Mucosa of stomach (tissue), 1 donor: ENCODE data around the gene DNER.

Source experiments
- H3K27me3 ChIP-seq: one replicate; pipeline ENCODE4 v1.7.0; 2013; ENCODE audit warnings: mild to moderate bottlenecking, low read length; ENCODE audit not compliant: control insufficient read depth, insufficient read depth
- H3K36me3 ChIP-seq: one replicate; pipeline ENCODE4 v1.7.0; 2013; ENCODE audit warnings: low read length; ENCODE audit not compliant: control insufficient read depth, insufficient read depth
- H3K4me1 ChIP-seq: one replicate; pipeline ENCODE4 v1.7.0; 2013; ENCODE audit warnings: mild to moderate bottlenecking, low read length; ENCODE audit not compliant: control insufficient read depth, insufficient read depth
- H3K4me3 ChIP-seq: one replicate; pipeline ENCODE4 v1.7.0; 2013; ENCODE audit warnings: low read length
- H3K9ac ChIP-seq: one replicate; pipeline ENCODE4 v1.7.0; 2013; ENCODE audit warnings: mild to moderate bottlenecking, low read length, moderate library complexity
- H3K9me3 ChIP-seq: one replicate; pipeline ENCODE4 v1.7.0; 2013; ENCODE audit warnings: mild to moderate bottlenecking, low read length, moderate library complexity; ENCODE audit not compliant: control insufficient read depth
- donor health status: Pancreatic carcinoma.

The DNER gene

DNA sequence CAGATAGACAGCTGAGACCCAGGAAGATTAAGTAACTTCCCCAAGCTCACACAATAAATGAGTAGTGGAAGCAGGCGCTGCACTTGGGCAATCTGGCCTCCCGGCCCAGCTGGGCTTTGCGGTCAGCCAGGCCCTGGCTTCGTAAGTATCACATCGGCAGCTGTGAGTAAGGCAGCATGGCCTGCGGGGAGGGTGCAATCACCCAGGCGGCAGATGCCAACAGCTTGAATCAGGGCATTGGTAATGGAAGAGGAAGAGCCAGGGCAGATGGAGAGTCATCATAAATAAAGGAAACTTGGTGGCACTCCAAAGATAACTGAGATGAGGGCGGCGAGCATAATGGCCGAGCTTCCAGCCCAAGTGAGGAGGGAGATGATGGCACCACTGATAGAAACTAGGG lies 225.3 kb downstream of the DNER start:
- no peaks in the 10 kb centered on the region for H3K36me3 ChIP-seq
- no peaks in the 10 kb centered on the region for H3K27me3 ChIP-seq
- no peak overlapping the region for H3K9ac ChIP-seq
- H3K9me3 ChIP-seq = no peaks in the 10 kb centered on the region
- no peaks in the 10 kb centered on the region for H3K4me1 ChIP-seq
- H3K4me3 ChIP-seq = no peak overlapping the region

DNA sequence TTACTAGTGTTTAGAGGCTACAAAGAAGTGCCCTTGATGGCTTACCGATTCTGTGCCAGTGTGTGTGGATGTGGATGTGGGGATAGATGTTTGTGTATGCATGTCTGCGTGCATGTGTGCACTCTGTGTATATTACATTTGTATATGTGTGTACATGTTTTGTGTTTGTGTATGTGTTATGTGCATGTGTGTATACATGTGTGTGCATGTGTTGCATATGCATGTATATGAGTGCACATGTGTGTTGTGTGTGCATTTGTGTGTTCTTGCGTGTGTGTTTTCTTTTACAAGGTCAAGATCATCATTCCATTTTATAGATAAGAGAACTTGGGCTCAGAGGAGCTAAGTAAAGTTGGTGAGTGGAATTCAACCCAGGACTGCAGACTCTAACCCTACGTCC lies 226.1 kb downstream of the DNER start:
- H3K36me3 ChIP-seq = no peaks in the 10 kb centered on the region

DNA sequence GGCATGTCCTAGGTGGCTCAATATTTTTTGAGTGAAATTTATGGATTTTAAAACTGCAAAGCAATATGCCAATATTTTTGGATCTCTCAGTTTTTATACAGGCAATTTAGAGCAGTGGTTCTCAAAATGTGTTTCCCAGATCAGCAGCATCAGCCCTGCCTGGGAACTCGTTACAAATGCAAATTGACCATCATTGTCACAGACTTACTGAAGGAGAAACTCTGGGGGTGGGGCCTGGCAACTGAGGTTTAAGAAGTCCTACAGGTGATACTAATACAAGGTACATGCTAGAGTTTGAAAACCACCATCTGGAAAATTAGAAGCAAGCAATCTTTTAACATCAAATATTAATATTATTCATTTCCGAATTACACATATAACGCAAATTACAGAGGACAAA lies 227.7 kb downstream of the DNER start:
- no peaks in the 10 kb centered on the region for H3K9me3 ChIP-seq
- no peaks in the 10 kb centered on the region for H3K27me3 ChIP-seq
- H3K36me3 ChIP-seq = no peaks in the 10 kb centered on the region
- H3K4me1 ChIP-seq = no peaks in the 10 kb centered on the region
- H3K9ac ChIP-seq = no peak overlapping the region
- no peak overlapping the region for H3K4me3 ChIP-seq

More for the DNA sequence above, 226.1 kb downstream of the DNER start:
- Histone ChIP-seq H3K4me3 (no peak overlapping the region), H3K9me3 (no peaks in the 10 kb centered on the region), H3K4me1 (no peaks in the 10 kb centered on the region), H3K27me3 (no peaks in the 10 kb centered on the region), H3K9ac (no peak overlapping the region)

DNA sequence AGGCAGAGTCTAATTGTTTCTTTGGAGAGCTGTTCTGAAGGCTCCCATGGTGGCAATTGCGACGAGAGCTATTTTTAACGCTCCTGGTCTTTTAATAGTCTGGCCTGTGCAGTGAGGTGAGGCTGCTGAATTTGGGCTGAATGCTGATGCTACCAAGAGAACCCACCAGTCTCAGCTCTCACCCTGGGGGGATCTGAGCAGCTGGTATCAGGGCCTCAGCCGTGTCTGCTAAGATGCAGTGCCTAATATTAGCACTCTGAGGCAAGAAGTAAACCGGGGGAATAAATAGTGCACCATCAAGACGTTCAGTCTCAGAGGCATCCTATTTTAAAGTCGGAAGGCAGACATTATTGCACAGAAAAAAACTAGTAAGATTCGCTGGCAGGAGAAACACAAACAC lies 228.5 kb downstream of the DNER start:
- Histone ChIP-seq H3K9ac (no peak overlapping the region), H3K36me3 (no peaks in the 10 kb centered on the region), H3K4me1 (no peaks in the 10 kb centered on the region), H3K9me3 (no peaks in the 10 kb centered on the region), H3K27me3 (no peaks in the 10 kb centered on the region), H3K4me3 (no peak overlapping the region)

DNA sequence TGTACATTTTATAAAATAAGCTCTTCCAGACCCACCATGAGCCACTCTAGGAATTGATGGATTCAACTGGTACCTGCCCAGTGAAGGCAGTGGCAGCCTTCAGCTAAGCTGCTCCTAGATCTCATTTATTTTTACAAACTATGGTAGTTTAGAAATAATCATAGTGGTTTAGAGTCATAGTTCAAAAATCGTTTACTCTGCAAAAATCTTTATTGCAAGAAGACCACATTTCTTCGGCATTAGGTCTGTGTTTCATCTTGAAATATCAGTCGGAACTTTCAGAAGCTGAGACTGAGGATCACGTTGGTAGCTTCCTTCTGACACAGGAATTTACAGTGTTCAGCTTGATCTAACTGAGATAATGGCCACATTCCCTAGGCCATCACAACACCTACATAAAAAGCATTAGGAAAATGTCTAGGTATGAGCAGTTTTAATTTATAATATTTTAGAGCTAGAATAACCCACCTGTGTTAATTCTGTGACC lies 237.0 kb downstream of the DNER start:
- H3K36me3 ChIP-seq = no peaks in the 10 kb centered on the region
- no peaks in the 10 kb centered on the region for H3K27me3 ChIP-seq
- no peaks in the 10 kb centered on the region for H3K4me1 ChIP-seq
- no peaks in the 10 kb centered on the region for H3K9me3 ChIP-seq
- H3K9ac ChIP-seq = no peak overlapping the region
- H3K4me3 ChIP-seq = no peak overlapping the region

DNA sequence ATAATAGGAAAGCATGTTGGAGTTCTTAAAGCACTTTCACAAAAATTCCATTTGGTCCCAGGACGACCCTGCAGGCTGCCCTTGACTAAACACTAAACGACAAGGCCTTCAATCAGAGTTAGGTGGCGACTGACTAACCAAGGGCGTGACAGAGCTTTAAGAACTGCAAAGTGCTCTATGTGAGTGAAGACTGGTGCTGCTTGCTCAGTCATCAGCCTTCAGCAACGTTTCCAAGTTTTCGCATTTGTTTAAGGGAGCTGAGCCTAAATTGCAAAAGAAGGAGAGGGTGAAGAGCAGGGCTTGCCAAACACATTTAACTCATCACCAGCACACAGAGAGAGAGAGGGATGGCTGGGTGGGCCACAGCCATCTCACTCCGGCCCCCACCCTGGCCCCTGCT lies 238.6 kb downstream of the DNER start:
- no peaks in the 10 kb centered on the region for H3K27me3 ChIP-seq
- H3K9me3 ChIP-seq = no peaks in the 10 kb centered on the region
- H3K4me1 ChIP-seq = no peaks in the 10 kb centered on the region
- H3K9ac ChIP-seq = no peak overlapping the region
- no peaks in the 10 kb centered on the region for H3K36me3 ChIP-seq
- no peak overlapping the region for H3K4me3 ChIP-seq

DNA sequence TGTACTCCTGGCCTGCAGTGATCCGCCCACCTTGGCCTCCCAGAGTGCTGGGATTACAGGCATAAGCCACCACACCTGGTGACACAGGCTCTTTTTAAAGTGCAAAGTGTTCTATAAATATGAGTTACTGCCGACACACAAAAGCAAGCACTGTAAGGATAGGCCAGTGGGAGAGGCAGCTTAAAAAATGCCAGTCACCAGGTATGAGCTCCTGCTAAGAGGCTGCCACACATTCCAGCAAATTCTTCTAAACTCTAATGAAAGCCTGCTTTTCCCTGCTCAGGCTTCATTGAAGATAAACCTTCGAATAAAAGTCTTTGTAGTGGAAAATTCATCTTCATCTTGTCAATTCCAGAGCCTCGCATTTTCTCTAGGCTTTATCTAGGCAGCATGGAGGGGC lies 240.2 kb downstream of the DNER start:
- H3K4me3 ChIP-seq = no peak overlapping the region
- no peaks in the 10 kb centered on the region for H3K9me3 ChIP-seq
- H3K4me1 ChIP-seq = no peaks in the 10 kb centered on the region
- no peaks in the 10 kb centered on the region for H3K36me3 ChIP-seq
- no peaks in the 10 kb centered on the region for H3K27me3 ChIP-seq
- H3K9ac ChIP-seq = no peak overlapping the region

DNA sequence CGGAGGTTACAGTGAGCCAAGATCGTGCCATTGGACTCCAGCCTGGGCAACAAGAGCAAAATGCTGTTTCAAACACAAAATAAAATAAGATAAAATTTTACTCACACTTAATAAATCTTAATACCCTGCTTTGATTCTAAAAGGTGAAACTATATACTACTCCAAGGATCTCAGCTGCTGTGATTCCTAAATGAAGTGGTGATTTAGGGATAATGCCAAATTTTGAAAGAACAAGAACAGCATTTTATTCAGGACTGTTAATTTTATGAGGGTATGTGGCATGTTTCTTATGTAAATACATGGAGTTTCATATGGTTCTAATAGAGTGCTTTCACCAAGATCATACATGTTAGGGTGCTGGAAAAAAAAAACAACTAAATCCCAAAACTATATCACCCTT lies 243.6 kb downstream of the DNER start:
- Histone ChIP-seq H3K27me3 (no peaks in the 10 kb centered on the region), H3K4me1 (no peaks in the 10 kb centered on the region), H3K9ac (no peak overlapping the region), H3K36me3 (no peaks in the 10 kb centered on the region), H3K4me3 (no peak overlapping the region), H3K9me3 (no peaks in the 10 kb centered on the region)

DNA sequence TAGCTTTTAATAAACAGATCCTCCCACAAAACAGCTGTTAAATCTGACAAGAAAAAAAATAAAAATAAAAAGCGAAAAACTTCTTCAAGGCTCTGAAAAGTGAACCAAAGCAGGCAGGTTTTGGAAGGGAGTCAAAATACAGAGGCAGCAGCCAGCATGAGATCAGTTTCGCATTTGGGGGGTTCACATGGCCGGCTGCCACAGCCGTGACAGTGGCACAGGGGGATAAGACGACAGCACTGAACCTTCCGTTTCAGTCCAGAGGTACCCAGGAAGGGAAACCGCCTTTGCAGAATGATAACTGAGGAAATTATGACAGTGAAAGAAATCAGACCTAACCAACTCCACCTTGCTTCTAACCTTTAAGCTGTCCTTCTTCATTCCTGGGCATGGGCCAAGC lies 246.6 kb downstream of the DNER start:
- H3K4me3 ChIP-seq = no peak overlapping the region
- H3K9me3 ChIP-seq = no peaks in the 10 kb centered on the region
- no peaks in the 10 kb centered on the region for H3K27me3 ChIP-seq
- H3K4me1 ChIP-seq = no peaks in the 10 kb centered on the region
- no peak overlapping the region for H3K9ac ChIP-seq
- H3K36me3 ChIP-seq = no peaks in the 10 kb centered on the region

DNA sequence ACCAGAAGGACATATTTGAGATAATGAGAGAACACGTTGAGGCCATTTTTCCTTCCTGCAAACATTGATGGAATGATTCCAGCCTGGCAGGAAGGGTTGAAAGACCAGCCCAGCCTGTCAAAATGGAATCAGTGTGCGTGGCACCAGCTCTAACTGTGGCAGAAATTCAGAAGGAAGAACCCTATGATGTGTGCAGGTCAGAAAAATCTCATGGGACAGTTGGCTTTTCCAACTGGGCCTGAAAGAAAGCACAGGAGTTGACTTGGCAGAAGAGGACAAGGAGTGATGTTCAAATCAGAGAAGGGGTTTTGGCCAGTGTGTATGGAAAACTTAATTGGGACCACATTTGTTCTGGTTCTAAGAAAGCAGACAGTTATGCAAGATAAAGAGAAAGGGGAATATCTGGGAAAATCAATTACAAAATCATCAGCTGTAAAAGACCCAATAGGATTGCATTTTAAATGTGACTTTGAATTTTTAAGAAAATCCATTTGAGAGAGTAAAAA lies 250.5 kb downstream of the DNER start:
- no peak overlapping the region for H3K4me3 ChIP-seq
- no peaks in the 10 kb centered on the region for H3K27me3 ChIP-seq
- H3K9me3 ChIP-seq = no peaks in the 10 kb centered on the region
- no peak overlapping the region for H3K9ac ChIP-seq
- no peaks in the 10 kb centered on the region for H3K36me3 ChIP-seq
- H3K4me1 ChIP-seq = no peaks in the 10 kb centered on the region

DNA sequence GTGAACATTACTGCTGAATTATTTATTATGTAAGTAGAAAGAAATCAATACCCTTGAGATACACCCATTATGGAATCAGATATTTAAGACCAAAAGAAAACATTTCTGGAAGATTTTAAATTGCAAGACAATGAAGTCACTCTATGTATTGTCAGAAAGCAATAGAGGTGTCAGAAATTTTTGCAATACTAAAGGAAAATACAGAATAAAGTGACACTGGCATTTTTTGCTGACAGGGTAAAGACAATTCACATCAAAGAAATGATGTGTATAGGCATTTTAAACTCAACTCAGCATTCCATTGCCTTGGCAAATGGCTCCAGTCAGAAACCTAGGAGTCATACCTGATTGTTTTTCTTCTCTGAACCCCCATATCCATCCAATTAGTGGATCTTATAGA lies 252.2 kb downstream of the DNER start:
- Histone ChIP-seq H3K9ac (no peak overlapping the region), H3K4me3 (no peak overlapping the region), H3K36me3 (no peaks in the 10 kb centered on the region), H3K27me3 (no peaks in the 10 kb centered on the region), H3K4me1 (no peaks in the 10 kb centered on the region), H3K9me3 (no peaks in the 10 kb centered on the region)

DNA sequence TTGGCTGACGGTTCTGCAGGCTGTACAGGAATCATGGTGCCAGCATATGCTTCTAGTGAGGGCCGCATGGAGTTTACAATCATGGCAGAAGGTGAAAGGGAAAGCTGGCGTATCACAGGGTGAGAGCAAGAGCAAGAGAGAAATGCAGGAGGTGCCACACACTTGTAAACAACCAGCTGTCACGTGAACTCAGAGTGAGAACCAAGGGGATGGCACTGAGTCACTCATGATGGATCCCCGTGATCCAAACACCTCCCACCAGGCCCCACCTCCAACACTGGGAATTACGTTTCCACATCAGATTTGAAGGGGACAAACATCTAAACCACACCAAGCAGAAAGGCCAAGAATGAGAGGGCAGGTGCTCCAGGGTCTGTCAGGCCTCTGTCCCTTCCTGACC lies 258.3 kb downstream of the DNER start:
- Histone ChIP-seq H3K4me3 (no peak overlapping the region), H3K9ac (no peak overlapping the region), H3K36me3 (no peaks in the 10 kb centered on the region), H3K9me3 (no peaks in the 10 kb centered on the region), H3K4me1 (no peaks in the 10 kb centered on the region), H3K27me3 (no peaks in the 10 kb centered on the region)

DNA sequence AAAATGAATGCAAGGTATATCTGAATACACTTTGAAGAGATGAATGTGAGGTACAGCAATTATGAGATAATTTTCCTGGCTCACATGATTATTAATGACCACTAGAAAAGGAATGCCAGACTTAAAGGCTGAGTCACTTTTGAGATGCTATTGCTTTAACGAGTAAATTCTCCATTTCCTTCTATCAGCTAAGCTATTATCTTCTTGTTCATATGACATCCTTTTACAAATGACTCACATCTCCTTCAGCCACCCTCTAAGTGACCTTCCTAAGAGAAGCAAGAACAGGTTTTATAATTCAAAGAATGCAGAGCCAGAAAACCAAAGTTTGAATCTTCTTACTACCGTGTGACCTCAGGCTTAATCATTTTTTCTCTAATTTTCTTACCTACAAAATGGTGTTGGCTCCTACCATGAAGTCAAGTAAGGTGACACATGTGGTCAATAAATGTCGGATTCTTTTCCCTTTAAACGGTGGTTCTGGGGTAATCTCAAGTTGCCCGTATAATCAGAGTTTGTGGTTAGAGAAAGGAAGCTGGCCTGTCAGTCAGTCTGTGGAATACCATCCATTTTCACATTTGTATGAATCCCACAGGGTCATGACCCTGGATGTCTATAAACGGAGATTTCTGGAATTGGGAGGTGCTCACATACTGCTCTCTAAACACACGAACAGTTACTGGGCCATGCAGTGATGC lies 259.3 kb downstream of the DNER start:
- Histone ChIP-seq H3K9ac (no peak overlapping the region), H3K4me1 (no peaks in the 10 kb centered on the region), H3K27me3 (no peaks in the 10 kb centered on the region), H3K4me3 (no peak overlapping the region), H3K9me3 (no peaks in the 10 kb centered on the region), H3K36me3 (no peaks in the 10 kb centered on the region)
